ENCODE data around the gene PCDH15.

DNA sequence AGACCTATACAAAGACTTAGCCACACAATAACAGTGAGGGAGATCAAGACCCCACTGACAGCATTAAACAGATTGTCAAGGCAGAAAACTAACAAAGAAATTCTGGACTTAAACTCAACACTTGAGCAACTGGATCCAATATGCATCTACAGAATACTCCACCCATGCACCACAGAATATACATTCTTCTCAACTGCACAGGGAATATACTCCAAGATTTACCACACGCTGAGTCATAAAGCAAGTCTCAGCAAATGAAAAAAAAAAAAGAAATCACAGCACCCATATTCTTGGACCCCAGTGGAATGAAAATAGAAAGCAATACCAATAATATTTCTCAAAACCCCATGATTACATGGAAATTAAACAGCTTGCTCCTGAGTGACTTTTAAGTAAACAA, 680.2 kb downstream of the PCDH15 start:
- TF ChIP-seq, protein P1, sequence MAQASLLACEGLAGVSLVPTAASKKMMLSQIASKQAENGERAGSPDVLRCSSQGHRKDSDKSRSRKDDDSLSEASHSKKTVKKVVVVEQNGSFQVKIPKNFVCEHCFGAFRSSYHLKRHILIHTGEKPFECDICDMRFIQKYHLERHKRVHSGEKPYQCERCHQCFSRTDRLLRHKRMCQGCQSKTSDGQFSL (CRISPR knock-in tag; IDR thresholded peaks at IDR 0.05), result no peak
- TF ChIP-seq, protein P2, sequence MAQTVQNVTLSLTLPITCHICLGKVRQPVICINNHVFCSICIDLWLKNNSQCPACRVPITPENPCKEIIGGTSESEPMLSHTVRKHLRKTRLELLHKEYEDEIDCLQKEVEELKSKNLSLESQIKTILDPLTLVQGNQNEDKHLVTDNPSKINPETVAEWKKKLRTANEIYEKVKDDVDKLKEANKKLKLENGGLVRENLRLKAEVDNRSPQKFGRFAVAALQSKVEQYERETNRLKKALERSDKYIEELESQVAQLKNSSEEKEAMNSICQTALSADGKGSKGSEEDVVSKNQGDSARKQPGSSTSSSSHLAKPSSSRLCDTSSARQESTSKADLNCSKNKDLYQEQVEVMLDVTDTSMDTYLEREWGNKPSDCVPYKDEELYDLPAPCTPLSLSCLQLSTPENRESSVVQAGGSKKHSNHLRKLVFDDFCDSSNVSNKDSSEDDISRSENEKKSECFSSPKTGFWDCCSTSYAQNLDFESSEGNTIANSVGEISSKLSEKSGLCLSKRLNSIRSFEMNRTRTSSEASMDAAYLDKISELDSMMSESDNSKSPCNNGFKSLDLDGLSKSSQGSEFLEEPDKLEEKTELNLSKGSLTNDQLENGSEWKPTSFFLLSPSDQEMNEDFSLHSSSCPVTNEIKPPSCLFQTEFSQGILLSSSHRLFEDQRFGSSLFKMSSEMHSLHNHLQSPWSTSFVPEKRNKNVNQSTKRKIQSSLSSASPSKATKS (CRISPR knock-in tag; IDR thresholded peaks at IDR 0.05), result no peak
- no peak for TF ChIP-seq ZNF567 (CRISPR knock-in tag; IDR thresholded peaks at IDR 0.05; ENCODE audit: borderline replicate concordance)
- TF ChIP-seq, protein P3, sequence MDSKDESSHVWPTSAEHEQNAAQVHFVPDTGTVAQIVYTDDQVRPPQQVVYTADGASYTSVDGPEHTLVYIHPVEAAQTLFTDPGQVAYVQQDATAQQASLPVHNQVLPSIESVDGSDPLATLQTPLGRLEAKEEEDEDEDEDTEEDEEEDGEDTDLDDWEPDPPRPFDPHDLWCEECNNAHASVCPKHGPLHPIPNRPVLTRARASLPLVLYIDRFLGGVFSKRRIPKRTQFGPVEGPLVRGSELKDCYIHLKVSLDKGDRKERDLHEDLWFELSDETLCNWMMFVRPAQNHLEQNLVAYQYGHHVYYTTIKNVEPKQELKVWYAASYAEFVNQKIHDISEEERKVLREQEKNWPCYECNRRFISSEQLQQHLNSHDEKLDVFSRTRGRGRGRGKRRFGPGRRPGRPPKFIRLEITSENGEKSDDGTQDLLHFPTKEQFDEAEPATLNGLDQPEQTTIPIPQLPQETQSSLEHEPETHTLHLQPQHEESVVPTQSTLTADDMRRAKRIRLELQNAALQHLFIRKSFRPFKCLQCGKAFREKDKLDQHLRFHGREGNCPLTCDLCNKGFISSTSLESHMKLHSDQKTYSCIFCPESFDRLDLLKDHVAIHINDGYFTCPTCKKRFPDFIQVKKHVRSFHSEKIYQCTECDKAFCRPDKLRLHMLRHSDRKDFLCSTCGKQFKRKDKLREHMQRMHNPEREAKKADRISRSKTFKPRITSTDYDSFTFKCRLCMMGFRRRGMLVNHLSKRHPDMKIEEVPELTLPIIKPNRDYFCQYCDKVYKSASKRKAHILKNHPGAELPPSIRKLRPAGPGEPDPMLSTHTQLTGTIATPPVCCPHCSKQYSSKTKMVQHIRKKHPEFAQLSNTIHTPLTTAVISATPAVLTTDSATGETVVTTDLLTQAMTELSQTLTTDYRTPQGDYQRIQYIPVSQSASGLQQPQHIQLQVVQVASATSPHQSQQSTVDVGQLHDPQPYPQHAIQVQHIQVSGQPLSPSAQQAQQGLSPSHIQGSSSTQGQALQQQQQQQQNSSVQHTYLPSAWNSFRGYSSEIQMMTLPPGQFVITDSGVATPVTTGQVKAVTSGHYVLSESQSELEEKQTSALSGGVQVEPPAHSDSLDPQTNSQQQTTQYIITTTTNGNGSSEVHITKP (CRISPR knock-in tag; IDR thresholded peaks at IDR 0.05; ENCODE audit: low read depth), result no peak
- no peak for TF ChIP-seq U2AF2 (IDR thresholded peaks at IDR 0.05; ENCODE audit: low read depth, low read length)
- TF ChIP-seq ZNF225 (CRISPR knock-in tag; IDR thresholded peaks at IDR 0.05), result no peak
- no peak for TF ChIP-seq ARNT (IDR thresholded peaks at IDR 0.05)
- no peak for TF ChIP-seq POLR2AphosphoS2 (IDR thresholded peaks at IDR 0.05; ENCODE audit: low read depth, low read length)

All from HepG2 (cell line).